HL-60 (cell line): ENCODE measurements around the gene SOX10.

Experiments
- DNase-seq, 2 experiments: peaks; one replicate each; pipeline ENCODE4 v3.0.0-alpha.2; 2010 to 2020; ENCODE audit warnings: low read depth in 1 of 2, low spot score in 1 of 2
- H3K27ac ChIP-seq: fragments of 250-450 bp; sonication (Bioruptor Pico); replicated peaks from 2 replicates; pipeline ENCODE4 v1.5.1; 2020; ENCODE audit warnings: mild to moderate bottlenecking, moderate library complexity
- H3K27me3 ChIP-seq: fragments of 250-450 bp; sonication (Bioruptor Pico); 2 replicates; pipeline ENCODE4 v1.5.1; 2021; ENCODE audit warnings: mild to moderate bottlenecking, moderate library complexity; ENCODE audit not compliant: insufficient read depth, poor library complexity, severe bottlenecking
- H3K4me3 ChIP-seq: replicated peaks from 2 replicates; pipeline ENCODE4 v1.5.1; 2011; ENCODE audit warnings: mild to moderate bottlenecking, control low read depth, low read length; ENCODE audit not compliant: insufficient read depth
- GABPA ChIP-seq: IDR thresholded peaks from 2 replicates; pipeline ENCODE4 v1.6.1; 2012; ENCODE audit warnings: low read depth
- POLR2AphosphoS5 ChIP-seq: IDR thresholded peaks from 2 replicates; pipeline ENCODE4 v1.6.1; 2012; ENCODE audit warnings: low read depth
- SPI1 ChIP-seq: IDR thresholded peaks from 2 replicates; pipeline ENCODE4 v1.6.1; 2012; ENCODE audit warnings: low read depth, mild to moderate bottlenecking, borderline replicate concordance
- TF ChIP-seq, protein P1 (sequence below): IDR thresholded peaks from 2 replicates; pipeline ENCODE4 v1.6.1; 2012; ENCODE audit warnings: low read depth; ENCODE audit not compliant: insufficient replicate concordance
- TF ChIP-seq, protein P2 (sequence below): IDR thresholded peaks from one replicate; pipeline ENCODE4 v1.5.1; 2011; ENCODE audit warnings: low read length, control low read depth, inconsistent platforms; ENCODE audit not compliant: insufficient read depth

SOX10 gene

DNA sequence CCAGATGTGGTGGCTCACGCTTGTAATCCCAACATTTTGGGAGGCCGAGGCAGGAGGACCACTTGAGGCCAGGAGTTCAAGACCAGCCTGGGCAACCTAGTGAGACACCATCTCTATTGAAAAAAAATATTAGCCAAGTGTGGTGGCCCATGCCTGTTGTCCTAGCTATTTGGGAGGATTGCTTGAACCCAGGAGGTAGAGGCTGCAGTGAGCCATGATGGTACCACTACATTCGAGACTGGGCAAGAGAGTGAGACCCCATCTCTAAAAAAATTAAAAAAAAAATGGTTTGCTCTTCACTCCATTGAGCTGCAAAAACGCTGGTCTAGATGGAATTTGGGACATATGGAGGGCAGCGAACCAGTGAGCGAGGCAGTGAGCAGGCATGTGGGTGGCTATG lies 21.6 kb upstream of the SOX10 start:
- DNase-seq: no peak
- TF ChIP-seq, protein P1, sequence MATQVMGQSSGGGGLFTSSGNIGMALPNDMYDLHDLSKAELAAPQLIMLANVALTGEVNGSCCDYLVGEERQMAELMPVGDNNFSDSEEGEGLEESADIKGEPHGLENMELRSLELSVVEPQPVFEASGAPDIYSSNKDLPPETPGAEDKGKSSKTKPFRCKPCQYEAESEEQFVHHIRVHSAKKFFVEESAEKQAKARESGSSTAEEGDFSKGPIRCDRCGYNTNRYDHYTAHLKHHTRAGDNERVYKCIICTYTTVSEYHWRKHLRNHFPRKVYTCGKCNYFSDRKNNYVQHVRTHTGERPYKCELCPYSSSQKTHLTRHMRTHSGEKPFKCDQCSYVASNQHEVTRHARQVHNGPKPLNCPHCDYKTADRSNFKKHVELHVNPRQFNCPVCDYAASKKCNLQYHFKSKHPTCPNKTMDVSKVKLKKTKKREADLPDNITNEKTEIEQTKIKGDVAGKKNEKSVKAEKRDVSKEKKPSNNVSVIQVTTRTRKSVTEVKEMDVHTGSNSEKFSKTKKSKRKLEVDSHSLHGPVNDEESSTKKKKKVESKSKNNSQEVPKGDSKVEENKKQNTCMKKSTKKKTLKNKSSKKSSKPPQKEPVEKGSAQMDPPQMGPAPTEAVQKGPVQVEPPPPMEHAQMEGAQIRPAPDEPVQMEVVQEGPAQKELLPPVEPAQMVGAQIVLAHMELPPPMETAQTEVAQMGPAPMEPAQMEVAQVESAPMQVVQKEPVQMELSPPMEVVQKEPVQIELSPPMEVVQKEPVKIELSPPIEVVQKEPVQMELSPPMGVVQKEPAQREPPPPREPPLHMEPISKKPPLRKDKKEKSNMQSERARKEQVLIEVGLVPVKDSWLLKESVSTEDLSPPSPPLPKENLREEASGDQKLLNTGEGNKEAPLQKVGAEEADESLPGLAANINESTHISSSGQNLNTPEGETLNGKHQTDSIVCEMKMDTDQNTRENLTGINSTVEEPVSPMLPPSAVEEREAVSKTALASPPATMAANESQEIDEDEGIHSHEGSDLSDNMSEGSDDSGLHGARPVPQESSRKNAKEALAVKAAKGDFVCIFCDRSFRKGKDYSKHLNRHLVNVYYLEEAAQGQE: no peak
- TF ChIP-seq SPI1 (no peak), GABPA (no peak), POLR2AphosphoS5 (no peak)
- TF ChIP-seq, protein P2, sequence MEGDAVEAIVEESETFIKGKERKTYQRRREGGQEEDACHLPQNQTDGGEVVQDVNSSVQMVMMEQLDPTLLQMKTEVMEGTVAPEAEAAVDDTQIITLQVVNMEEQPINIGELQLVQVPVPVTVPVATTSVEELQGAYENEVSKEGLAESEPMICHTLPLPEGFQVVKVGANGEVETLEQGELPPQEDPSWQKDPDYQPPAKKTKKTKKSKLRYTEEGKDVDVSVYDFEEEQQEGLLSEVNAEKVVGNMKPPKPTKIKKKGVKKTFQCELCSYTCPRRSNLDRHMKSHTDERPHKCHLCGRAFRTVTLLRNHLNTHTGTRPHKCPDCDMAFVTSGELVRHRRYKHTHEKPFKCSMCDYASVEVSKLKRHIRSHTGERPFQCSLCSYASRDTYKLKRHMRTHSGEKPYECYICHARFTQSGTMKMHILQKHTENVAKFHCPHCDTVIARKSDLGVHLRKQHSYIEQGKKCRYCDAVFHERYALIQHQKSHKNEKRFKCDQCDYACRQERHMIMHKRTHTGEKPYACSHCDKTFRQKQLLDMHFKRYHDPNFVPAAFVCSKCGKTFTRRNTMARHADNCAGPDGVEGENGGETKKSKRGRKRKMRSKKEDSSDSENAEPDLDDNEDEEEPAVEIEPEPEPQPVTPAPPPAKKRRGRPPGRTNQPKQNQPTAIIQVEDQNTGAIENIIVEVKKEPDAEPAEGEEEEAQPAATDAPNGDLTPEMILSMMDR: no peak
- Histone ChIP-seq H3K27ac (no peak overlapping the region), H3K27me3 (no peaks in the 10 kb centered on the region), H3K4me3 (no peak overlapping the region)

DNA sequence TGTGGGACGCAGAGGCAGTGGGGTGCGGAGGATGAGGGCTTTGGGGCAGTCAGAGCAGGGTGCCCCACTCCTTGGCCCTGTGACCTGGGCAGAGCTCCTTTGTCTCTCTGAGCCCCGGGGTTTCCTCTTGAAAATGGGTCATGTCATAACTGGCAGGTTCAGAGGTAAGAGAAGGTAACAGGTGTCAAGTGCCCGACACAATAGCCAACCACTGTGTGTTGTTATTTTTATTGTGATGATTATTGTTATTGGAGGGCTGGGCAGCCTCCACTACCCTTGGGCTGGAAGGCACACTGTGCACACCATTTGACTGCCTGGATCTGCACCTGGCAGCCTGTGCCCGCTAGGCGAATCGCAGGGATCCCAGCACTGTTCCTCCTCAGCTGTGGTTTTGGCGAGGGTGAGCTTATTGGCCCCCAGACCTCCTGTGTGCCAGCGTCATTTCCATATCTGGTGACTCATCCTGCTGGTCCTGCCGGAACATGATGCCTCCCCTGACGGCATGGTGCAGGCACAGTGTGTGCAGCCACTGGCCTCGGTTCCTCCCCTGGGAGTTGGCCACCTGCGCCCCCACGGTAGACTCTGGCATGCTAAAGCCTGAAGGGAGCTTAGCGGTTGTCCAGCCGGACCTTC lies 15.4 kb upstream of the SOX10 start:
- Histone ChIP-seq H3K4me3 (no peak overlapping the region), H3K27me3 (no peaks in the 10 kb centered on the region), H3K27ac (no peak overlapping the region)
- peak; percentile 35 to 41 for DNase-seq
- TF ChIP-seq, protein P1: no peak
- TF ChIP-seq SPI1 (no peak), POLR2AphosphoS5 (no peak)

DNA sequence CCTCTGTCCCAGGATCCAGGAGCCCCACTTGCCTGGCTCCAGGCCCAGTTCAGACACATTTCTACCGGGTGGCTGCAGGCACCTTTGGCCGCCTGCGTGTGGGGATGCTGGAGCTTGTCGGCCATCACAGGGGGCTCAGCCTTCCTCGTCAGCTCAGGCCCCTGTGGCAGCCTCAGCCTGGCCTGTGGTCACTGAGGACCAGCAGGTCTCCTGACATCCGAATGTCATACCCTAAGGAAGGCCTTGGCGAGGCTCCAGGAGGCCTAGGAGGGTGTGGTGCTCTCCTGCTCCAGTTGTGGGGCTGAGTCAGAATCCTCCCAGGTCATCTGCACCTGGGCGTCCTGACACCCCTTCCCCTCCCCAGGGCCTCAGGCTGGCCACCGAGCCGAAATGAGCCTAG lies 14.9 kb upstream of the SOX10 start:
- TF ChIP-seq SPI1 (no peak), POLR2AphosphoS5 (no peak), GABPA (no peak)
- TF ChIP-seq, protein P2: no peak
- TF ChIP-seq, protein P1: no peak
- H3K4me3 ChIP-seq: no peak overlapping the region
- no peak overlapping the region for H3K27ac ChIP-seq
- no peak for DNase-seq
- H3K27me3 ChIP-seq: no peaks in the 10 kb centered on the region

DNA sequence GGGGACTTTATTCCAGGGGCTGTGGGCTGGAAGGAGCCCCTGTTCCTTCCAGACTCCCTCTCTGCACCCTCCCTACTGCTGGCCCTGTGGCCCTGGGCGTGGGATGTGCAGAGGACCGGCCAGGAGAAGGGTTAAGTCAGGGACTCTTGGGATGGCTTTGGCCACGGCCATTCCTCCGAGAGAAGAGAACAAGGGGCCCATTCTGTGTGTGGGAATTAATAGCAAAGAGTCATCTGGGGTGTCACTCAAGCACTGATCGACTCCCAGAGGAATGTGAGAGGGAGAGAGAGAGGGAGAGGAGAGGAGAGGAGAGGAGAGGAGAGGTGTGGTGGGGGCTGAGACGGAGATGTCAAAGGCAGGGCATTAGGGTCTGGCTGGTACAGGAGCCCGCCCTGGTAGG lies 14.2 kb upstream of the SOX10 start:
- no peak for DNase-seq
- Histone ChIP-seq H3K27me3 (no peaks in the 10 kb centered on the region), H3K4me3 (no peak overlapping the region), H3K27ac (no peak overlapping the region)
- TF ChIP-seq GABPA (no peak), SPI1 (no peak), POLR2AphosphoS5 (no peak)
- TF ChIP-seq, protein P2: no peak
- TF ChIP-seq, protein P1: no peak
